SU-DHL-6 (cell line): Measurements from ENCODE around the gene NNMT.

Source experiments
- H2AFZ ChIP-seq: fragments of 200-600 bp; sonication (generic); 2 replicates; pipeline ENCODE4 v1.6.1; 2014; ENCODE audit warnings: low read depth, mild to moderate bottlenecking, moderate library complexity, mixed read lengths, antibody characterized with exemption, low read length; ENCODE audit not compliant: severe bottlenecking
- H3F3A ChIP-seq: fragments of 200-600 bp; shearing (Covaris generic); 2 replicates; pipeline ENCODE4 v1.6.0; 2016; ENCODE audit warnings: antibody characterized with exemption, mild to moderate bottlenecking; ENCODE audit not compliant: insufficient read depth
- H3K27ac ChIP-seq: fragments of 200-600 bp; sonication (generic); 2 replicates; pipeline ENCODE4 v1.5.1; 2016; ENCODE audit warnings: low read depth, mild to moderate bottlenecking, low read length, moderate library complexity, mixed read lengths
- H3K27me3 ChIP-seq: fragments of 200-600 bp; sonication (generic), shearing (Covaris generic); 2 replicates; pipeline ENCODE4 v1.6.0; 2014; ENCODE audit warnings: mild to moderate bottlenecking, low read length
- H3K36me3 ChIP-seq: fragments of 200-600 bp; sonication (generic); 2 replicates; pipeline ENCODE4 v1.6.1; 2014; ENCODE audit warnings: mild to moderate bottlenecking, low read length, mixed read lengths
- H3K4me2 ChIP-seq: fragments of 300-600, 200-600 bp; shearing (Covaris generic), sonication (generic); 2 replicates; pipeline ENCODE4 v1.6.0; 2014; ENCODE audit warnings: low read length, low read depth, mild to moderate bottlenecking; ENCODE audit not compliant: poor library complexity, severe bottlenecking
- H3K4me3 ChIP-seq: fragments of 200-600 bp; sonication (generic); 2 replicates; pipeline ENCODE4 v1.5.1; 2014; ENCODE audit warnings: antibody characterized with exemption, low read length, mild to moderate bottlenecking, mixed read lengths; ENCODE audit not compliant: insufficient read depth, poor library complexity, severe bottlenecking
- H3K79me2 ChIP-seq: fragments of 200-600 bp; sonication (generic); 2 replicates; pipeline ENCODE4 v1.6.1; 2014; ENCODE audit warnings: mild to moderate bottlenecking, low read length, moderate library complexity; ENCODE audit not compliant: insufficient read depth
- H3K9ac ChIP-seq: fragments of 200-600 bp; sonication (generic); 2 replicates; pipeline ENCODE4 v1.7.0; 2014; ENCODE audit warnings: mild to moderate bottlenecking, low read length
- H3K9me2 ChIP-seq: fragments of 200-600 bp; sonication (generic); replicated peaks from 2 replicates; pipeline ENCODE4 v1.6.1; 2014; ENCODE audit warnings: low read length; ENCODE audit not compliant: insufficient read depth
- H3K9me3 ChIP-seq: fragments of 200-600 bp; sonication (generic); 2 replicates; pipeline ENCODE4 v1.6.1; 2014; ENCODE audit warnings: low read length, mixed read lengths; ENCODE audit not compliant: insufficient read depth
- H4K20me1 ChIP-seq: fragments of 200-600 bp; sonication (generic); 2 replicates; pipeline ENCODE4 v1.6.1; 2014; ENCODE audit warnings: low read depth, mild to moderate bottlenecking, antibody characterized with exemption, low read length, moderate library complexity, mixed read lengths
- CTCF ChIP-seq: fragments of 200-600 bp; sonication (generic); IDR thresholded peaks from one replicate; pipeline ENCODE4 v1.5.1; 2017; ENCODE audit warnings: antibody characterized with exemption, mild to moderate bottlenecking, low read length, moderate library complexity; ENCODE audit not compliant: insufficient read depth, poor library complexity, severe bottlenecking
- EZH2phosphoT487 ChIP-seq: fragments of 200-600 bp; sonication (generic), shearing (Covaris generic); conservative IDR thresholded peaks from 2 replicates; pipeline ENCODE4 v1.6.1; 2018; ENCODE audit warnings: mild to moderate bottlenecking, antibody characterized with exemption, low read length, moderate library complexity, mixed read lengths

NNMT gene

DNA sequence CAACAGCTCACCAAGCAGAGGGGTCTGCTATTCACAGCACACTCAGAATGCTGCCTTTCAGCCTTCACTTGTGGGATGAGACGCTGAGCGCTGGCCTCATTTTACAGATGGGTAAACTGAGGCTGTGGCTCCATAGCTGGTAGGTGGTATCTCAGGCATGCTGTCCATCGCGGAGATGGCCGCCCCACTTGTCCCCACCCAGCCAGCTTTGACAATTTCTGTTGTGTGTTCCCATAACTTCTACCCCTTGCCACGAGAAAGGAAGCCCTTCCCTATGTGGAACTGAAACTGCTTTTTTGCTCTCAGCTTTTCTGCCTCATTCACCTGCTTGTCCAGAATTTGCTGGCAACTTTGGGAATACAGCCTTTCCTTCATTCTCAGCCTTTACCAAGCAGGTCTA is 36.1 kb upstream of the NNMT start:
- Histone ChIP-seq H3K36me3 (no peaks in the 10 kb centered on the region), H3K27ac (no peak overlapping the region), H2AFZ (no peak overlapping the region), H4K20me1 (no peaks in the 10 kb centered on the region), H3K9ac (no peak overlapping the region), H3K79me2 (no peaks in the 10 kb centered on the region), H3K4me2 (no peak overlapping the region), H3K4me3 (no peak overlapping the region), H3K9me2 (no peaks in the 10 kb centered on the region), H3F3A (no peaks in the 10 kb centered on the region), H3K9me3 (no peaks in the 10 kb centered on the region), H3K27me3 (no peaks in the 10 kb centered on the region)
- no peak for TF ChIP-seq CTCF
- TF ChIP-seq EZH2phosphoT487 = no peak

- Histone ChIP-seq H3K36me3 (no peaks in the 10 kb centered on the region), H3K4me2 (no peak overlapping the region), H3K79me2 (no peaks in the 10 kb centered on the region), H3K27ac (no peak overlapping the region), H3F3A (no peaks in the 10 kb centered on the region), H3K9me2 (no peaks in the 10 kb centered on the region), H4K20me1 (no peaks in the 10 kb centered on the region), H3K9ac (no peak overlapping the region), H3K4me3 (no peak overlapping the region), H2AFZ (no peak overlapping the region), H3K9me3 (no peaks in the 10 kb centered on the region), H3K27me3 (no peaks in the 10 kb centered on the region)
- TF ChIP-seq EZH2phosphoT487 (no peak), CTCF (no peak)
Observed at GRCh38 chr11:114260483-114260882, 35.7 kb upstream of the NNMT start.

DNA sequence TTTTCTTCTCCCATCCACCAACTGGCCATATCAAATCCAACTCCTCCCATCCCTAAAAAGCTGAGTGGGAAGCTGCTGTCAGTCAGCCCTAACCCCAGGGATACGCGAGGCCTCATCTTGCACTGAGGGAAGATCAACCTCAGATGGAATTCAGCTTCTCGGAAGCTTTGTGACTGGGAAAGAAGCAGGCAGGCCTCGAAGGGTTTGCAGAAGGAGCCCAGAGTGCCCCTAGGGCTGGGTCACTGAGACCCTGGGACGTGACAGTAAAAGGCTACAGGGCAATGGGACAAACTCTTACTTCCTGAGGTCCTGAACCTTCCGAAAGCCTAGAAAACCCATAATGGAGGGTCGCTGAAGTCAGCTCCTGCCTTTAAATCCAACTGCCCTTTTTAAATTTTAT is 34.4 kb upstream of the NNMT start:
- H2AFZ ChIP-seq = no peak overlapping the region
- no peaks in the 10 kb centered on the region for H3K79me2 ChIP-seq
- H3K27ac ChIP-seq = no peak overlapping the region
- no peaks in the 10 kb centered on the region for H3K9me2 ChIP-seq
- TF ChIP-seq CTCF (no peak), EZH2phosphoT487 (no peak)
- H3K9ac ChIP-seq = no peak overlapping the region
- no peaks in the 10 kb centered on the region for H3K9me3 ChIP-seq
- H4K20me1 ChIP-seq = no peaks in the 10 kb centered on the region
- no peaks in the 10 kb centered on the region for H3F3A ChIP-seq
- H3K36me3 ChIP-seq = no peaks in the 10 kb centered on the region
- no peak overlapping the region for H3K4me2 ChIP-seq
- H3K4me3 ChIP-seq = no peak overlapping the region
- no peaks in the 10 kb centered on the region for H3K27me3 ChIP-seq
